Measurements from ENCODE around the gene OVOL3.
"Not testable (repeated sequence)": the region's sequence is repeated elsewhere in the genome, so short reads cannot be mapped to it uniquely, and the experiment has no call there.

The OVOL3 gene

DNA sequence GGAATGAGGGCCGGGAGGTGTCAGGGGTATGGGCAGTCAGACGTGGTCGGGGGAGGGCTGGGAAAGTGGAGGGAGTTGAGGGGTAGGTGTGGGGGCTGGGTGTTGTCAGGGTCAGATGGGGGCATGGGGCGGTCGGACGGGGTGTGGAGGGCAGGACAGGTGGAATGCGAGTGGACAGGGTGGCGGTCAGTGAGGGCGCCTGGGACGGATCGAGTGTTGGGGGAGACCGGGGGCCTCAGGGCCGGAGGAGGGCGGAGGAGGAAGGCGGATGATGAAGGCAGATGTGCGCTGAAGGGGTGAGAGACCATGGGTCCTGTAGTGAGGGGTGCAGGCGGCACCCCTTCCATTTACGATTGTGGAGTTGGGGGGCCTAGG is 10.0 kb downstream of the OVOL3 start:
- in situ Hi-C loops (cut with MboI; ENCODE audit: low sequenced_read_pairs, unreplicated experiment): no loop called here
- TF ChIP-seq CTCF (IDR thresholded peaks at IDR 0.05; ENCODE audit: borderline replicate concordance, control extremely low read depth, extremely low read depth, insufficient read depth, missing control alignments): no peak
- DNase-seq (ENCODE audit: low spot score): peak; percentile 9

GRCh38 chr19:36121486-36122124 is 10.7 kb downstream of the OVOL3 start:
- TF ChIP-seq CTCF (IDR thresholded peaks at IDR 0.05; ENCODE audit: borderline replicate concordance, control extremely low read depth, extremely low read depth, insufficient read depth, missing control alignments): no peak
- DNase-seq (ENCODE audit: low spot score): peak; percentile 9
- in situ Hi-C loops (cut with MboI; ENCODE audit: low sequenced_read_pairs, unreplicated experiment): no loop called here

DNA sequence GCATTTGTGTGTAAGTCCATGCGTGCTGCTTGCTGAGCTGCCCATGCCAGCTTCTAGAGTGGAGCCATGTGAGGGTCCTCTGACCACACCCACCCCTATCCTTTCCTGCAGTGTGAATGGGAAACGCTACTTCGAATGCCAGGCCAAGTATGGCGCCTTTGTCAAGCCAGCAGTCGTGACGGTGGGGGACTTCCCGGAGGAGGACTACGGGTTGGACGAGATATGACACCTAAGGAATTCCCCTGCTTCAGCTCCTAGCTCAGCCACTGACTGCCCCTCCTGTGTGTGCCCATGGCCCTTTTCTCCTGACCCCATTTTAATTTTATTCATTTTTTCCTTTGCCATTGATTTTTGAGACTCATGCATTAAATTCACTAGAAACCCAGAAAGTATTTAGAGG is 14.6 kb downstream of the OVOL3 start:
- in situ Hi-C loops (cut with MboI; ENCODE audit: low sequenced_read_pairs, unreplicated experiment): no loop called here
- peak; percentile 67 for DNase-seq (ENCODE audit: low spot score)
- no peak for TF ChIP-seq CTCF (IDR thresholded peaks at IDR 0.05; ENCODE audit: borderline replicate concordance, control extremely low read depth, extremely low read depth, insufficient read depth, missing control alignments)

- TF ChIP-seq CTCF (IDR thresholded peaks at IDR 0.05; ENCODE audit: borderline replicate concordance, control extremely low read depth, extremely low read depth, insufficient read depth, missing control alignments): no peak
- in situ Hi-C loops (cut with MboI; ENCODE audit: low sequenced_read_pairs, unreplicated experiment): no loop called here
- no peak for DNase-seq (ENCODE audit: low spot score)
These were observed 17.4 kb downstream of the OVOL3 start for GRCh38 chr19:36128392-36128736.

DNA sequence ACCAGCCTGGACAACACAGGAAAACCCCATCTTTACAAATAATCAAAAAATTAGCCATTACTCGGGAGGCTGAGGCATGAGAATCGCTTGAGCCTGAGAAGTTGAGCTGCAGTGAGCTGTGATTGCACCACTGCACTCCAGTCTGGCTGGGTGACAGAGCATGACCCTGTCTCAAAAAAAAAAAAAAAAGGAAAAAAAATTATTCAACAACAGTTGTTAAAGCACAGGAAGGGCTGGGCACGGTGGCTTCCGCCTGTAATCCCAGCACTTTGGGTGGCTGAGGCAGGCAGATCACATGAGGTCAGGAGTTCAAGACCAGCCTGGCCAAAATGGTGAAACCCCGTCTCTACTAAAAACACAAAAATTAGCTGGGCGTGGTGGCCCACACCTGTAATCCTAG is 20.3 kb downstream of the OVOL3 start:
- in situ Hi-C loops (cut with MboI; ENCODE audit: low sequenced_read_pairs, unreplicated experiment): not testable (repeated sequence)

DNA sequence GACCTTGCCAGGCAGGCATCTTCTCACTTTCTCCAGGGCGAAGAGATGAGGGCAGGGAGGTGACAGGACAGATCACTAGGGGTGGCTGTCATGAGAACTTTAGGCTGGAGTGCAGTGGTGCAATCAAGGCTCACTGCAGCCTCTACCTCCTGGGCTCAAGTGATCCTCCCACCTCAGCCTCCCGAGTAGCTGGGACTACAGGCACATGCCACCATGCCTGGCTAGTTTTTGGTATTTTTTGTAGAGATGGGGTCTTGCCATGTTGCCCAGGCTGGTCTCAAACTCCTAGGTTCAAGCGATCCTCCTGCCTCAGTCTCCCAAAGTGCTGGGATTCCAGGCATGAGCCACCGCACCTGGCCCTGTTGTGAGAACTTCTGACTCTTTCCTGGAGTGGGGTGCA is 23.9 kb downstream of the OVOL3 start:
- in situ Hi-C loops (cut with MboI; ENCODE audit: low sequenced_read_pairs, unreplicated experiment); DNase-seq (ENCODE audit: low spot score): not testable (repeated sequence)

More for the DNA sequence above, 20.3 kb downstream of the OVOL3 start:
- not testable (repeated sequence) for DNase-seq (ENCODE audit: low spot score)

DNA sequence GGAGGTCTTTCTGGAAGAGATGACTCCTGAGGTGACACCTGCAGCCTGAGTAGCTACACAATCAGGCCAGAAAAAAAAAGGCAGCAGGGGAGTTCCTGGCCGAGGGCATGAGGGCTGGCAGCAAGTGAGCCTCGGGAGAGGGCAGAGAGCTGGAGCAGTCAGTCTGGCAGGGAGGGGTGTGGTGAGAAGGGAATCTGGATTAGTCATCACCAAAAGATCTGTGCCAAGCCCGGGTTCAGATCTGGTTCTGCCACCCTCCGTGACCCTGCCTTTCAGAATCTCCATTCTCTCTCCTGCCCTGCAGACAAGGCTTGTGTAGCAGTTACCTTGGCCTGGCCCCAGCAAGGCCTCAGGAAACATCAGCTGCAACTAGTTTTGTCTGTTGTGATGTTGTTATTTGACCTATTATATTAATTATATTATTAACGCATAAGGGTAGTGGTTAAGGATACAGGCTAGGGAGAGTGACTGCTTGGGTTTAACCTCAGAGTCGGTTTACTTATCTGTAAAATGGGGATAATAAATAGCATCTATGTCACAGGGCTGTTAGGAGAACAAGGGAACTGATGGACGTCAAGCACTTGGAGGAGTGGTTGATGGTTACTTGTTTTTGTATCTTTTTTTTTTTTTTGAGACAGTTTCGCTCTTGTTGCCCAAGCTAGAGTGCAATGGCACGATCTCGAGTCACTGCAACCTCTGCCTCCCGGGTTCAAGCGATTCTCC is 26.2 kb downstream of the OVOL3 start:
- in situ Hi-C loops (cut with MboI; ENCODE audit: low sequenced_read_pairs, unreplicated experiment): no loop called here
- TF ChIP-seq CTCF (IDR thresholded peaks at IDR 0.05; ENCODE audit: borderline replicate concordance, control extremely low read depth, extremely low read depth, insufficient read depth, missing control alignments): no peak
- peak; percentile 12 for DNase-seq (ENCODE audit: low spot score)

- in situ Hi-C loops (cut with MboI; ENCODE audit: low sequenced_read_pairs, unreplicated experiment): no loop called here
- no peak for DNase-seq (ENCODE audit: low spot score)
- no peak for TF ChIP-seq CTCF (IDR thresholded peaks at IDR 0.05; ENCODE audit: borderline replicate concordance, control extremely low read depth, extremely low read depth, insufficient read depth, missing control alignments)
These were observed 28.2 kb downstream of the OVOL3 start for GRCh38 chr19:36139120-36139472.
